ENCODE results near the gene BPIFB4. TPM values are rescaled to one million over a fixed set of nuclear protein-coding genes. Genes with fewer than 3 reads are reported as not detected.

BPIFB4 gene
- total and polyA plus RNA-seq, 11 donors = not detected

DNA sequence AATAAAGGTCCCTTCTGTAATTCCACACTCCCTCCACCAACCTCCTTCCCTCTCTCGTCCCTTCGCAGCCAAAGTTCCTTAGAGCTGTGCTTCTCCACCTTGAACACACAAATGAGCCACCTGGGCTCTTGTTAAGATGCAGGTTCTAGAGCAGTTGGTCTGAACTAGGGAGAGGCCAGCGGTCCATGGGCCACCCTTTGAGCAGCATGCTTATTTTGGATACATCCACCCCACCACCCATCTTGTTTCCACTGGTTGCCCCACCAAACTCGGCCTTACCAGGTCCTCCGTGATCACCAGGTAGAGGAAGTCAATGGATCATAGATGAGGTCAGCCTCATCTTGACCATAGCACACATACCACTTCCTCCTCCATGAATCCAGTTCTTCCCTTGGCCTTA, 81.2 kb downstream of the BPIFB4 start:
- WGBS, 4 donors = 75 to 88% (median 81%) methylated on average over 5 of the region's 5 CpGs
- no peak for DNase-seq
- H3K9me3 ChIP-seq = no peaks in the 10 kb centered on the region
- intact Hi-C loops (cut with DNase I) = no loop called here
- no peak for ATAC-seq
- H3K4me1 ChIP-seq = no peaks in the 10 kb centered on the region
- no peak overlapping the region for H3K27ac ChIP-seq
- TF ChIP-seq CTCF (IDR thresholded peaks at IDR 0.05) (no peak), POLR2A (IDR thresholded peaks at IDR 0.05) (no peak)
- no peaks in the 10 kb centered on the region for H3K36me3 ChIP-seq
- no peak overlapping the region for H3K4me3 ChIP-seq
- H3K27me3 ChIP-seq = peaks cover 0 to 20% (median 0%) of the 10 kb centered on the region in 9 donors

Other genes with a start within 250 kb of the BPIFB4 start
- gene EFCAB8, start 220.7 kb upstream of the BPIFB4 start, total RNA-seq = under 1 TPM in 2 of 9 donors, not detected in 7; 0.08 to 0.29 TPM
- gene EFCAB8, start 220.7 kb upstream of the BPIFB4 start, polyA plus RNA-seq = under 1 TPM in 1 of 2 donors, not detected in 1; 0.03 TPM
- not detected for gene SUN5, start 75.2 kb upstream of the BPIFB4 start, total RNA-seq
- gene SUN5, start 75.2 kb upstream of the BPIFB4 start, polyA plus RNA-seq = not detected
- not detected for gene BPIFB2, start 71.9 kb upstream of the BPIFB4 start, total RNA-seq
- not detected for gene BPIFB2, start 71.9 kb upstream of the BPIFB4 start, polyA plus RNA-seq
- gene BPIFB6, start 48.0 kb upstream of the BPIFB4 start, total RNA-seq = not detected
- not detected for gene BPIFB6, start 48.0 kb upstream of the BPIFB4 start, polyA plus RNA-seq
- gene BPIFB3, start 25.7 kb upstream of the BPIFB4 start, total RNA-seq = not detected
- gene BPIFB3, start 25.7 kb upstream of the BPIFB4 start, polyA plus RNA-seq = not detected
- not detected for gene BPIFA2, start 88.5 kb downstream of the BPIFB4 start, total RNA-seq
- not detected for gene BPIFA2, start 88.5 kb downstream of the BPIFB4 start, polyA plus RNA-seq
- gene BPIFA3, start 137.7 kb downstream of the BPIFB4 start, total RNA-seq = not detected
- not detected for gene BPIFA3, start 137.7 kb downstream of the BPIFB4 start, polyA plus RNA-seq
- gene BPIFA1, start 156.4 kb downstream of the BPIFB4 start, total RNA-seq = not detected
- not detected for gene BPIFA1, start 156.4 kb downstream of the BPIFB4 start, polyA plus RNA-seq
- gene BPIFB1, start 203.6 kb downstream of the BPIFB4 start, total RNA-seq = not detected
- under 1 TPM in 1 of 2 donors, not detected in 1; 0.04 TPM for gene BPIFB1, start 203.6 kb downstream of the BPIFB4 start, polyA plus RNA-seq

Measured in heart left ventricle (tissue), 16 donors.